Left cardiac atrium (tissue), 4 donors: ENCODE data around the gene URM1. TPM values are rescaled to one million over a fixed set of nuclear protein-coding genes. Genes with fewer than 3 reads are reported as not detected.

Experiments
- ATAC-seq, 2 donors: fragments of 200-7000 bp; cut with Tn5 transposase; one replicate each; pipeline ENCODE4 v1.9.1; 2020; ENCODE audit warnings: mild to moderate bottlenecking in 2 of 2, moderate library complexity in 2 of 2
- DNase-seq: peaks from one replicate; pipeline ENCODE4 v3.0.0-alpha.2; 2020
- intact Hi-C, 2 donors: fragments of 100-400 bp; cut with DNase I; formaldehyde crosslinking; loops; one replicate each; pipeline versions ENCODE4 v1.14.1 to v1.15.1; 2022 to 2023
- total RNA-seq, 2 donors: library from RNA; stranded (reverse); fragmentation: NEBNext Ultra II Directional; extraction: Animal tissue kit (Norgen Biotek cat#: 25700); gene quantifications; one replicate each; pipeline ENCODE4 v1.2.1, GENCODE V29; 2021
- donor health status: DM: no; HTN: yes; CAD: no.
- donor health status: DM: no; HTN: yes; CAD: no; lungs with severe emphysema.
- donor health status: DM: yes; HTN: yes; CAD: no.
- donor health status: Dilated cardiomyopathy.

Gene URM1
- total RNA-seq, 2 donors from 2014 or later = 49.8 to 58.0 TPM

DNA sequence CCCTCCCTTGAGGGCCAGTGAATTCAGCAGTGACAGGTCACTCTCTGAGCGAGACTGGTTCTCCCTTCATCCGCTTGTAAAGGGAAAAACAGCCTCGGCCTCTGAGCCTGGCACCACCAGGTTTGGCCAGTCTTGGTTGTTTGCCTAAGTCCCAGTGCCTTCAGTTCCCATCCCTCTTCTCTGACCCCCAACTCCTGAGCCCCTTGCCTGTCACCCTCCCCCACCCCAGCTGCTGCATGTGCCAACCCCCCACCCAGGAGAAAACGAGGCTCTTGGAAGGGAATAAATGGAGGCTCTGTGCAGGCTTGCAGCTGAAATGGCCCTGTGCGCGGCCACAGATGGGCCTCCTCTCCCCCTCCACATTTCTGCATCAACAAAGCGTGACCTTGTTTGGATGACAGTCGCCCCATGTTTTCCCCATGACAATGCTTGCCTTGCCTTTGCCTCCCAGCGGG is 3.1 kb downstream of the URM1 start:
- intact Hi-C loops = no loop called here
- ATAC-seq = no peak

DNA sequence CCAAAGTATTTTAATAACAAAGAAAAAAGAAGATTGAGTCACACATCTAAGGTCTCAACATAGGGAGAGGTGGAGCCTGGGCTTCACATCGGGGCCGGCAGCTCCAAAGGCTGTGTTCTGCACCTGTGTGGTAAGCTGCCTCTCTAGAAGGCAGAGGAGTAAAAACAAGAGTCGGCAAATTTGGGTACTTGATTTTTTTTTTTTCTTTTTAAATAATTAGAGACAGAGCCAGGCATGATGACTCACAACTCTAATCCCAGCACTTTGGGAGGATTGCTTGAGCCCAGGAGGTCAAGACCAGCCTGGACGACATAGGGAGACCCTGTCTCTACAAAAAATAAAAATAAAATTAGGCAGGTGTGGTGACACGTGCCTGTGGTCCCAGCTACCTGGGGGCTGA is 4.7 kb downstream of the URM1 start:
- no peak for ATAC-seq
- intact Hi-C loops = no loop called here

More for the DNA sequence above, 3.1 kb downstream of the URM1 start:
- DNase-seq = no peak

DNA sequence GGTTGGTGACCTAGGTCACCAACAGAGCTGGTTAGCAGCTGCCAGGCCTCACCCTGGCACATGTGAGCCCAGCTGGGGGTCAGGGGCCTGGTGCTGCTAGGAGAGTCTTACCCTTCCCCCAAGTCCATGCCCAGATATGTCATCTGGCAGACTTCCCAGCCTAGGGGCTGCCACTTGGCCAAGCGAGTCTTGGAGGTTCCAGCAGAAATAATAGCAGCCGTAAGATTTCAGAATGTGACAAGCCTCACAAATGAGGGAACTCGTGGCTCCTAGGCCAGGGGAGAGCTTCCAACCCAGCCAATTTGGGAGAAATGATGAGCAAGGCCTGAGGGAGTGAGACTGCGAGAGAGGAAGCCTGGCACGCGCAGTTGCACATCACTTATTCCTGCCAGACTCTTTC is 11.1 kb downstream of the URM1 start:
- ATAC-seq (no peak), DNase-seq (no peak)
- intact Hi-C loops = no loop called here

More for the DNA sequence above, 4.7 kb downstream of the URM1 start:
- DNase-seq = no peak

GRCh38 chr9:128383007-128383753 is 12.0 kb downstream of the URM1 start:
- intact Hi-C loops = no loop called here
- ATAC-seq = no peak
- no peak for DNase-seq

GRCh38 chr9:128383791-128384190 is 12.6 kb downstream of the URM1 start:
- intact Hi-C loops = no loop called here
- DNase-seq (no peak), ATAC-seq (no peak)

DNA sequence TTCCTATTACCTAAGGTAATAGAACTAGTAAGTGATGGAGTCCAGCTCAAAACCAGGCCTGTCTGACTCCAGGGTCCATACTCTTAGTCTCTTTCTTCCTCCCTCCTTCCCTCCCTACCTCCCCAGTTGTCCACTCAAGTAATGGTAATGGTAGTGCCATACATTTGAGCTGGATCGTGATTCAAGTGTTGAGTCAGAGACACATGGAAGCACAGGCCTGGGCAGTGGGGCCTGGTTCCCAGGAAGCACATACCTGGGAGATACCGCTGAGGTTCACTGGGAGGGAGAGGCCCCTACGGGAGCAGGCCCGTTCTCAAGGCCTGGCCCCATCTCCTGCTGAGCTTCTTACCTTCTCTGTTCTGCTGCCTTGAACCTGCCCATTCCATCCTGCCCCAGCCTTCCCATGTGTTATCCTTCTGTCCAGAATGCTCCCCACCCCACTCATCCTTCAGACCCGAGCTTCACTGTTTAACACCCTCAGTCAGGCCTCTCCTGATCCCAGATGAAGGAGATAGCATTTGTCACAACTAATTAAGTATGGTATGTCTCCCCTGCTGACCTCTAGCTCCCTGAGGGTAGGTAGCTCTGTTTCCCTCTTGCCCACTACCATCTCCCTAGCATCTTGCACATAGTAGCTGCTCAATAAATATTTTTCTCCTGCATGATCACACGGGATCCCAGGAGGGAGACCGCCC is 13.8 kb downstream of the URM1 start:
- ATAC-seq (no peak), DNase-seq (no peak)
- intact Hi-C loops = no loop called here

- ATAC-seq (no peak), DNase-seq (no peak)
- intact Hi-C loops = no loop called here
These were observed 14.6 kb downstream of the URM1 start for GRCh38 chr9:128385496-128386460.

DNA sequence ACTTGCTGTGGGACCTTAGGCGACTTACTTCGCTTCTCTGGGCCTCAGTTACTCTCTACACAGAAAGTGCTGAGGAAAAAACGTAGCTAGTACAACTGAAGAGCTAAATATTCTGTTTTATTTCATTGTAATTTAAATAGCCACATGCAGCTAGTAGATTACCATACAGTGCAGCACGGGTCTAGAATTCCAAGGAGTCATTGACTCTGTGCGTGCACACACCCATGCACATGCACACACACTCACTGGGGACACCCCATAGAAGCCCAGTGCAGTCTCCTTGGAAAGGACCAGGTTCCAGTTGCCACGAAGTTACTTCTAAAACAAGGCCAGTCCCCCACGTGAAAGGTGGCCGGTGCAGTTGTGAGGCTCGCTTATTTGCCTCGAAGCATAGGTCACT is 17.0 kb downstream of the URM1 start:
- DNase-seq = no peak
- intact Hi-C loops = no loop called here
- no peak for ATAC-seq

DNA sequence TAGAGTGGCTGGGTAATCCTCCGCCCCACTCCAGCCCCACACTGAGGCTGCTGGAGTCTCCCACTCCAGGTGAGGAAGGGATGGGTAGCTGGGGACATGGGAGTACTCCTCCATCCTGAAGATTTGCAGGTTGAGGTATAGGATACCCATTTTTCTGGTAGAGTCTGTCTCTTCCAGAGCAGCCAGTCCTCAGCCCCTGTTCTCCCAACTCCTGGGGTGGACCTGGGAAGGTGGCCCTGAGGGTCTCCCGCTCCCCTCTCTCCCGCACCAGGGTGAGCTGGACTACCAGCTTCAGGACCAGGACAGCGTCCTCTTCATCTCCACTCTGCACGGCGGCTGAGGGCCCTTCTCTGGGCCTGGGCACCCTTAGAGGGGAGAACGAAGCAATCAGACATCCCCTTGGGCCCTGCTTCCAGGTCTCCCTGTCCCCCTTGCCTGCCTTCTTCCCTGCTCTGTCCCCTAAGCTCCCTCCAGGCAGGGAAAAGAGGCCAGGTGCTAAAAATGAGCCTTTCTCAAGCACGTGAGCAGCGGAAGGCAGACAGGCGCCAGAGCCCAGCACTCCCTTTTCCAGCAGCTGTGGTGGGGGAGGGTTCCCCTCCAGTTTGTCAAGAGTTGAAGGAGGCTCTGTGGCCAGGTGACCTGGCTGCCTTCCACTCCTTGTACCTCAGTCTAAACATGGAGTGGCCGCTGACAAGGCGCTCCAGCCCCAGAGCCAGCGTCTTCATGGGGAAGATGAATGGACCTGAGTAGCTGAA is 18.4 kb downstream of the URM1 start:
- ATAC-seq = no peak
- DNase-seq = no peak
- intact Hi-C loops = no loop called here

DNA sequence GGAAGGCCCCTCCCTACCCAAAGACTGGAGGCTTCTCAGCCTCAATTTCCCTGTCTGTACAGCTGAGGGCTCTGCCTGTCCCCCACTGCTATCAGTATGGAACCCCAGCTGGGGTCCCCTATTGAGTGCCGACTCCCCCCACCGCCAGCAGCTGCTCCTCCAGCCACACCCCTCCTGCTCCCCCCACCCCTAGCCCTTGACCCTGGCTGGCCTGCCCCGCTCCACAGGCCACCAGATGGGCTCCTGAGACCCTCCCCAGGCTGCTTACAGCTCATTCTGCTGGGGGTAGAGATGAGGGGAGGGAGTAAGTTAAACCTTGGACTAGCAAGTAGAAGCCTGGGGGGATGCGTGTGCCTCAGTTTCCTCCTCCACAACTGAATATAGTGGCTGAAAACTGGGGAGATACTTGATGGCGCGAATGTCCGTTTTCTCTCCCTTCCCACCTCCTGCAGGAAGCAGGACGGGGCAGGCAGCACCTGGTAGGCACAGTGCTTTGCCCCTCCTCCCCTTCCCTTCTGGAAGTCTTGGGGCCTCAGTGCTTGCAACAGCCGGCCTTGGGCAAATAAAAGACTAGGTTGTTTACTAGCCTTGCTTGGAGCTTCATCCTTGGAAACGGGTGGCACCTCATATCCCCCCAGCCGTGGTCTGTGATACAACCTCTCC is 19.1 kb downstream of the URM1 start:
- intact Hi-C loops = no loop called here
- ATAC-seq (no peak), DNase-seq (no peak)

DNA sequence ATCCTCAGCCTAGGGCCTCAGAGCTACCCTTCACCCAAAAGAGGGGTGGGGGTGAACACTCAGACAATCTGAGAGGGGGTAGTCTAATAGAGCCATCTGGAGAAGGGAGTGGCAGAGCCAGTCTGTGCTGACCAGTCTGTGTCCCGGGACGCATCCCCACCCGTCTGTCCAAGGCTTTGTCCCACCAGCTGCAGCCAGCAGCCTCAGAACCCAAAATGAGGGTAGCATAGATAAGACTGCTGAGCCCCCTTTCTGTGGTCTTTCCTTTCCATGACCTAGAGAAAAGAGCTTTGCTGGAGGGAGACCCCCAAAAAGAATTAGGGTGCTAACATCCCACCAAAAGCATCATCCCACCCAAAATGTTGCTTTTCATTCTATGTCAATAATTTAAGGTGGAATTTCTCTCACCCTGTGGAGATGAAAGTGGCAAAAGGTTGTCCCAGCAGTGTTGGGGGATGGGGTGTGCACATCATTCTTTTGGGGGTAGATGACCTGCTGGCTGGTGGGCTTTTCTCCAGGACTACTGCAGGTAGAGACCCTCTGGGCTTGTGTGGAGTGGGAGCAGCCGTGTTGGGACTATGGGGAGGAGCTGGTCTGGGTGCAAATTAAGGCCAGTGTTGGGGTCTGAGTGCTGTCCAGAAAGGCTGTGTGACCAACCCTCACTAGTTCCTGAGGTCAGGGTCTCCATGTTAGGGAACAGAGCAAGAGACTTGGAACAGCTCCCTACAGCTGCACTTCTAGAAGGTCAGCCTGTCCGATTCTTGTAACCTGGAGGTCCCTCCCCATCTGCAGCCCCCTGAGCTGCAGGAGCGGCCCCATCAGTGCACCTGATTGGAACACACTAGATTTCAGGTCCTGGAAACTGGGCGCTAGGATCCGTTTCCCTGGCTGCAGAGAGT is 19.9 kb downstream of the URM1 start:
- DNase-seq = no peak
- ATAC-seq = no peak
- intact Hi-C loops = no loop called here

DNA sequence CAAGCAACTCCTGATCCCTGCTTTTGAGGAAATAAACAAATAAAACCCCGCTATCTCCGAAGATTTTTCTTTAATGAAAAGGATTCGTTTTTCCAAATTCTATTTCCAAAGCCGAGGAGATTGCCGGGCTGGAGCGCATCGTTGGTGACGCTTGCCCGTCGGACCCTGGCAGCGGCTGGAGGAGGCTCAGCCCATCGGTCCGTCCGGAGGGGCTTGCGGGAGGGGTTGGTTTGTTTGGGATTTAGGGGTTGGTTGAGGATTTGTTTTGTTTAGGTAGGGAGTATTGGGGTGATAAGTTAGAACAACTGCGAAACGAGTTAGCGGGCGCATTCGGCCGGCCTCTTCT is 20.8 kb downstream of the URM1 start:
- intact Hi-C loops = no loop called here
- no peak for ATAC-seq
- DNase-seq = no peak

DNA sequence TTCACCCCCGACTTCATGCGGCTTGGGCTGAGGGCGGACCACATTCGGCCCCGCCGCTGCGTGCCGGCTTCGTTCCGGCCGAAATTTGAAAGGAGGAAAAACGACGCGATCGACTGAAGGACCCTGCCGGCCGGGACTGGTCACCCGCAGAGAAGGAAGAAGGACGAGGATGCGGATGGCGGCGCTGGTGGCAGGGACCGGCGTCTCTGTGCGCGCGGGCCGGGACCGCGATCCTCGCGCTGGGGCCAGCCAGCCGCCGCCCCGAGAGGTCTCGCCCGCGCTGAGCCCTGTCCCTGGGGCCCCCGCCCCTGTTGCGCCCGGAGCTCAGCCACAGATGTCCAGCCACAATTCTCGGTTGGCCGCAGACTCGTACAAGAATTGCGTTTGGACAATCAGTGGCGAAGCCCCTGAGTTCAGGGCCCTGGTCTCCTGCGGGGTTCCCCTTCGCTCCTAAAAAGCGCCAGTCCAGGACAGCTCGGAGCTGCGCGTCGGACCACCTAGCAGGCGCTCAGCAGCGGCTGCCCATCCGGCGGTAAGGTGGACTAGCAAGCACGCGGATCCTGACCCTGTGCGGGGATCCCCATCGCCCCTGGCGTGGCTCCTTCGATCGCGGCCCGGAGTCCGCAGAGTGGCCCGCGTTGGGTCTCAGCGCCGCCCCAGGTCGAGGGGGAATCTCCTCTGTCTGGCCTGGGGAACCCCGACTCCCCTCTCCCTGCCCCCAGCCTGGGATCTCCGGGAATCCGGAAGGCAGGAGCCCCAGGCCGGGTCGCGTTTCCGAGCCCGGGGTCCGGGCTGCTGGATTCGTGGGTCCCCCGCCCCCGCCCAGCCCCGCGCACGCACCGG is 21.3 kb downstream of the URM1 start:
- DNase-seq (no peak), ATAC-seq (no peak)
- intact Hi-C loops = no loop called here

- intact Hi-C loops = no loop called here
- DNase-seq = no peak
- ATAC-seq = peak in 1 of 2 donors; percentile 20
These were observed 22.1 kb downstream of the URM1 start for GRCh38 chr9:128393145-128393775.

DNA sequence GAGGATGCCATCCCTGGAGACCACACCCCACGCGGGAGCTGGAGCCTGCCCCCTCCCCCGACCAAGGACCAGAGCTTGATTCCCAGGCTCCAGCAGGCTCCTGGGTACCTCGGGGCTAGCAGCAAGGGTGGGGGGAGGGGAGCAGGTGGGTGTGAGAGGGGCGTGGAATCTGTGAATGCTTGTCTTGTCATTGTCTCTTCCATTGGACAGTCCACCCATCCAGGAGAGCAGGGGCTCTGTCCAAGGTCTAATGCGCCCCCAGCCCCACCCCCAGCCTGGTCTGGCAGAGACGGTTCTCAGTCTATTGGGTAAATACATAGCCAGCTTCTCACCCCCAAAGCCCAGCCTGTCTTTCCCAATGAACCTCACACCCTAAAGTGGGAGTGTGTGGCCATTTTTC is 22.8 kb downstream of the URM1 start:
- intact Hi-C loops = no loop called here
- DNase-seq = no peak
- ATAC-seq = no peak
